Measurements from ENCODE around the gene TPRG1L.

- TF ChIP-seq FOXA1 (IDR thresholded peaks at IDR 0.05) (no peak), ELF4 (IDR thresholded peaks at IDR 0.05) (no peak), LEF1 (IDR thresholded peaks at IDR 0.05; ENCODE audit: borderline replicate concordance) (no peak), SUZ12 (IDR thresholded peaks at IDR 0.05) (no peak), SP1 (IDR thresholded peaks at IDR 0.05) (no peak), CTBP1 (IDR thresholded peaks at IDR 0.05; ENCODE audit: borderline replicate concordance) (no peak), NFRKB (IDR thresholded peaks at IDR 0.05) (no peak)
These were observed 6.3 kb upstream of the TPRG1L start for GRCh38 chr1:3618531-3618880.

Measured in HEK293T (cell line).